ENCODE measurements around the gene FRY.

DNA sequence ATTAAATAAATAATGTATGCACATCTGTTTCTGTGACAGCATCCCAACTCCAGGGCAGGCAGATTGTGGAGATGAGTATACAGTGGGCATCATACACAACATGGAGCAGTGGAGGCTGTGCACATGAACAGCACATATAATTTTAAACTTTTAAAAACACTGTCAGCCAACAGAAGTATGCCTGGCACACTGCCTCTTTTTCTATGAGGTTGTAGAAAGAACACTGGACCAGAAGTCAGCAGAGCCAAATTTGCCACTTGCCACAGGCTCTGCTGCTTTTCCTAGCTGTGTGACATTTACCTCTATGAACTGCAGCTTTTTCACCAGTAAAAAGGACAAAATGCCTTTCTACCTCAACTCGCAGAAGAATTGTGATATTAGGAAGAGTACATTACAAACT lies 118.7 kb downstream of the FRY start:
- TF ChIP-seq, protein P1, sequence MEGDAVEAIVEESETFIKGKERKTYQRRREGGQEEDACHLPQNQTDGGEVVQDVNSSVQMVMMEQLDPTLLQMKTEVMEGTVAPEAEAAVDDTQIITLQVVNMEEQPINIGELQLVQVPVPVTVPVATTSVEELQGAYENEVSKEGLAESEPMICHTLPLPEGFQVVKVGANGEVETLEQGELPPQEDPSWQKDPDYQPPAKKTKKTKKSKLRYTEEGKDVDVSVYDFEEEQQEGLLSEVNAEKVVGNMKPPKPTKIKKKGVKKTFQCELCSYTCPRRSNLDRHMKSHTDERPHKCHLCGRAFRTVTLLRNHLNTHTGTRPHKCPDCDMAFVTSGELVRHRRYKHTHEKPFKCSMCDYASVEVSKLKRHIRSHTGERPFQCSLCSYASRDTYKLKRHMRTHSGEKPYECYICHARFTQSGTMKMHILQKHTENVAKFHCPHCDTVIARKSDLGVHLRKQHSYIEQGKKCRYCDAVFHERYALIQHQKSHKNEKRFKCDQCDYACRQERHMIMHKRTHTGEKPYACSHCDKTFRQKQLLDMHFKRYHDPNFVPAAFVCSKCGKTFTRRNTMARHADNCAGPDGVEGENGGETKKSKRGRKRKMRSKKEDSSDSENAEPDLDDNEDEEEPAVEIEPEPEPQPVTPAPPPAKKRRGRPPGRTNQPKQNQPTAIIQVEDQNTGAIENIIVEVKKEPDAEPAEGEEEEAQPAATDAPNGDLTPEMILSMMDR (IDR thresholded peaks at IDR 0.05 in 8 of 11, conservative IDR thresholded peaks at IDR 0.05 in 3 of 11): no peak
- no peak for TF ChIP-seq POLR2A (IDR thresholded peaks at IDR 0.05)
